ENCODE data around the gene ADK.
A peak's percentile ranks its signal among the peaks of the same experiment; 100 is the strongest.

The ADK gene

DNA sequence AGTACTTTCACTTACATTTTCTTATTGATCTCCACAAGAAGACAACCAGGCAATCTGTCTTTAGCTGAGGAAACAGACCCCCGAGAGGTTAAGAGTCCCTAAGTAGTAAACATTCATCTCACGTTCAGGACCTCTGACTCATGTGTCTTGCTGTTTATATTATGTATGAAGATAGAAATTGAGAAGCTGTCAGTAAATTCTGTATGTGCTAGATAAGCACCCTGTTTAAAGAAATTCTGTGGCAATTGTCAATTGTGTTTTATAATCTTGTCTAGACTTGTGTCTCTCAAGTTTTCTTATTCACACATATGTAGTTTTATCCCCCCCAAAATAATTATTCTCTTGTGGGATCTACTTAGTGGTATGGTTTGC lies 14.5 kb downstream of the ADK start:
- no peak for TF ChIP-seq CTCF (IDR thresholded peaks at IDR 0.05)
- Histone ChIP-seq H3K4me3 (ENCODE audit: low read depth in 1 of 2, low read length in 1 of 2) (no peak overlapping the region), H3K4me1 (ENCODE audit: control insufficient read depth in 1 of 2, insufficient read depth in 1 of 2, low read depth in 1 of 2, low read length in 1 of 2) (peaks cover 61 to 64% of the 10 kb centered on the region in 2 experiments), H3K36me3 (no peaks in the 10 kb centered on the region), H3K27ac (peak overlapping the region; percentile 88), H3K27me3 (no peaks in the 10 kb centered on the region), H3K9me3 (no peaks in the 10 kb centered on the region)

DNA sequence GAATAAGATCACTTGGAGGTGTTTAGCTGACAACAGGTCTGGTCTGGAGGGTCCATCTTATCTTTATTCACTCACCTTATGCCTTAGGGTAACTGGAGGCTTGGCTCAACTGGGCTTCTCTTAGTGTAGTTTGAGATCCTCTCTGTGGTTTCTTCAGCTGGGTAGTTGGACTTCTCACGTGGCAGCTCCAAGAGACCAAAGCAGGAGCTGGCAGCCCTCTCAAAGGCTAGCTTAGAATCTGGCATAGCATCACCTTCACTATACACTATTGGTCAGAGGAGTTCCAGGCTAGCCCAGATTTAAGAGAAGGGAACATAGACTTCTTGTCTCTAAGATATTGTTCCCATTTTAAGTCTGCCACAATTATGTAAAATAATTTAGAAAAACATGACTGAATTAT lies 16.4 kb downstream of the ADK start:
- no peaks in the 10 kb centered on the region for H3K9me3 ChIP-seq
- peak overlapping the region; percentile 88 for H3K27ac ChIP-seq
- H3K36me3 ChIP-seq, result no peaks in the 10 kb centered on the region
- H3K4me1 ChIP-seq (ENCODE audit: control insufficient read depth in 1 of 2, insufficient read depth in 1 of 2, low read depth in 1 of 2, low read length in 1 of 2), result peaks cover 72 to 73% of the 10 kb centered on the region in 2 experiments
- H3K4me3 ChIP-seq (ENCODE audit: low read depth in 1 of 2, low read length in 1 of 2), result peak overlapping the region in 1 of 2 experiments; percentile 25
- no peaks in the 10 kb centered on the region for H3K27me3 ChIP-seq
- TF ChIP-seq CTCF (IDR thresholded peaks at IDR 0.05), result no peak

- H3K9me3 ChIP-seq, result no peaks in the 10 kb centered on the region
- TF ChIP-seq CTCF (IDR thresholded peaks at IDR 0.05), result no peak
- peak overlapping the region; percentile 16 for H3K27ac ChIP-seq
- no peak overlapping the region for H3K4me3 ChIP-seq (ENCODE audit: low read depth in 1 of 2, low read length in 1 of 2)
- no peaks in the 10 kb centered on the region for H3K27me3 ChIP-seq
- no peaks in the 10 kb centered on the region for H3K36me3 ChIP-seq
- H3K4me1 ChIP-seq (ENCODE audit: control insufficient read depth in 1 of 2, insufficient read depth in 1 of 2, low read depth in 1 of 2, low read length in 1 of 2), result peaks cover 72 to 77% of the 10 kb centered on the region in 2 experiments
Observed at GRCh38 chr10:74171625-74172024, 20.6 kb downstream of the ADK start.

GRCh38 chr10:74174521-74174920 lies 23.5 kb downstream of the ADK start:
- Histone ChIP-seq H3K27me3 (no peaks in the 10 kb centered on the region), H3K4me3 (ENCODE audit: low read depth in 1 of 2, low read length in 1 of 2) (no peak overlapping the region), H3K27ac (peak overlapping the region; percentile 95), H3K36me3 (no peaks in the 10 kb centered on the region), H3K9me3 (no peaks in the 10 kb centered on the region), H3K4me1 (ENCODE audit: control insufficient read depth in 1 of 2, insufficient read depth in 1 of 2, low read depth in 1 of 2, low read length in 1 of 2) (peaks cover 65 to 69% of the 10 kb centered on the region in 2 experiments)
- TF ChIP-seq CTCF (IDR thresholded peaks at IDR 0.05), result no peak

DNA sequence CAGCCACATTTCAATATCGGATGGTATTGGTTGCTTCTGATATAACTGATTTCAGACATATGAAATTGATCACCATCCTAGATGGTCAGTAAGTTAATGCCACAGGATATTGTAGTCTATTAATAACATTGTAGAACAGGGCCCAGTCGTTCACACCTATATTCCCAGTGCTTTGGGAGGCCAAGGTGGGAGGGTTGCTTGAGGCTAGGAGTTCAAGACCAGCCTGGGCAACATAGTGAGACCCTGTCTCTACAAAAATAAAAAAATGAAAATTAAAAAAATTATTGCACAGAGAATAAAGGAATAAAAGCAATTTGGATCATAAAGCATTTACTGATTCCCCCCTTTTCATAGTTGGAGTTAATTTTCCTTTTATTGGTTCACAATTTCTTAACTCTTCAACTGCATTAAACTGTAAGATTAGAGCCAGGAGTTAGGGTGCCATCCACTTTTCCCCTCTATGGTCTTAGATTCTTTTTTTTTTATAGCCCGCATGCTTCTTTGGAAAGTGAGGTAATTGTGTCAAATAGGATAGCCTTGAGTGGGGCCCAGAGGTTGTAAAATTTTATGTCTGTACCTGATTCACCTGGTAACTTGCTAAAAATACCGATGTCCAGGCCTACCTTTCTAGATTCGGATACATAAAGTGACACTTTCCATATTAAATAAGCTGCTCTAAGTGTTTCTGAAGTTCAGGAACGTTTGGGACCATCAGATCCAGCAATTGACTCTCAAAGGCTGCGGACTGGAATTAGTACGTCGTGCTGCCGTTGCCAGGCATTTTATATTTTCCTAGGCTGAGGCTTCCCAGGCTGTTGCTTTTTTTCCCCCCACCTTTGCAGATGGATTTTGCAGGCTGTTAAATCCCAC lies 24.7 kb downstream of the ADK start:
- peak overlapping the region; percentile 95 for H3K27ac ChIP-seq
- peak overlapping the region; percentile 87 to 90 for H3K4me3 ChIP-seq (ENCODE audit: low read depth in 1 of 2, low read length in 1 of 2)
- no peaks in the 10 kb centered on the region for H3K9me3 ChIP-seq
- no peaks in the 10 kb centered on the region for H3K27me3 ChIP-seq
- H3K36me3 ChIP-seq, result no peaks in the 10 kb centered on the region
- peaks cover 54 to 58% of the 10 kb centered on the region in 2 experiments for H3K4me1 ChIP-seq (ENCODE audit: control insufficient read depth in 1 of 2, insufficient read depth in 1 of 2, low read depth in 1 of 2, low read length in 1 of 2)
- TF ChIP-seq CTCF (IDR thresholded peaks at IDR 0.05), result no peak

All from neutrophil (primary cell).